ENCODE data around the gene FNDC10.

FNDC10 gene

GRCh38 chr1:1620433-1621139 is 20.7 kb upstream of the FNDC10 start:
- no peaks in the 10 kb centered on the region for H3K27me3 ChIP-seq (ENCODE audit: control insufficient read depth, insufficient read depth, low read length)
- H3K9ac ChIP-seq (ENCODE audit: low read depth, low read length): no peak overlapping the region

GRCh38 chr1:1619917-1620361 is 20.0 kb upstream of the FNDC10 start:
- H3K9me3 ChIP-seq (ENCODE audit: control insufficient read depth, insufficient read depth, low read length): no peaks in the 10 kb centered on the region
- H3K36me3 ChIP-seq (ENCODE audit: control insufficient read depth, insufficient read depth, low read length): peaks cover 13% of the 10 kb centered on the region
- no peaks in the 10 kb centered on the region for H3K27me3 ChIP-seq (ENCODE audit: control insufficient read depth, insufficient read depth, low read length)
- no peaks in the 10 kb centered on the region for H3K4me1 ChIP-seq (ENCODE audit: control insufficient read depth, insufficient read depth, low read length)
- H3K9ac ChIP-seq (ENCODE audit: low read depth, low read length): no peak overlapping the region
- no peak overlapping the region for H3K27ac ChIP-seq (ENCODE audit: low read depth, low read length)
- H3K4me3 ChIP-seq (ENCODE audit: low read depth, low read length): no peak overlapping the region

More at GRCh38 chr1:1620433-1621139, 20.7 kb upstream of the FNDC10 start:
- Histone ChIP-seq H3K36me3 (ENCODE audit: control insufficient read depth, insufficient read depth, low read length) (peaks cover 13% of the 10 kb centered on the region), H3K27ac (ENCODE audit: low read depth, low read length) (no peak overlapping the region), H3K4me1 (ENCODE audit: control insufficient read depth, insufficient read depth, low read length) (no peaks in the 10 kb centered on the region), H3K9me3 (ENCODE audit: control insufficient read depth, insufficient read depth, low read length) (no peaks in the 10 kb centered on the region), H3K4me3 (ENCODE audit: low read depth, low read length) (no peak overlapping the region)

GRCh38 chr1:1618396-1619068 is 18.6 kb upstream of the FNDC10 start:
- H3K27me3 ChIP-seq (ENCODE audit: control insufficient read depth, insufficient read depth, low read length): no peaks in the 10 kb centered on the region
- H3K27ac ChIP-seq (ENCODE audit: low read depth, low read length): no peak overlapping the region
- H3K9me3 ChIP-seq (ENCODE audit: control insufficient read depth, insufficient read depth, low read length): no peaks in the 10 kb centered on the region
- H3K9ac ChIP-seq (ENCODE audit: low read depth, low read length): no peak overlapping the region
- no peak overlapping the region for H3K4me3 ChIP-seq (ENCODE audit: low read depth, low read length)
- H3K4me1 ChIP-seq (ENCODE audit: control insufficient read depth, insufficient read depth, low read length): peaks cover 5% of the 10 kb centered on the region; the same call in 1 of the 2 replicates
- H3K36me3 ChIP-seq (ENCODE audit: control insufficient read depth, insufficient read depth, low read length): peaks cover 13% of the 10 kb centered on the region

GRCh38 chr1:1617925-1618324 is 18.0 kb upstream of the FNDC10 start:
- Histone ChIP-seq H3K27me3 (ENCODE audit: control insufficient read depth, insufficient read depth, low read length) (no peaks in the 10 kb centered on the region), H3K4me1 (ENCODE audit: control insufficient read depth, insufficient read depth, low read length) (peaks cover 5% of the 10 kb centered on the region; the same call in 1 of the 2 replicates), H3K4me3 (ENCODE audit: low read depth, low read length) (no peak overlapping the region), H3K9me3 (ENCODE audit: control insufficient read depth, insufficient read depth, low read length) (no peaks in the 10 kb centered on the region), H3K36me3 (ENCODE audit: control insufficient read depth, insufficient read depth, low read length) (peaks cover 13% of the 10 kb centered on the region), H3K9ac (ENCODE audit: low read depth, low read length) (no peak overlapping the region), H3K27ac (ENCODE audit: low read depth, low read length) (no peak overlapping the region)

- Histone ChIP-seq H3K9me3 (ENCODE audit: control insufficient read depth, insufficient read depth, low read length) (no peaks in the 10 kb centered on the region), H3K36me3 (ENCODE audit: control insufficient read depth, insufficient read depth, low read length) (peaks cover 13% of the 10 kb centered on the region), H3K27ac (ENCODE audit: low read depth, low read length) (no peak overlapping the region), H3K9ac (ENCODE audit: low read depth, low read length) (no peak overlapping the region), H3K4me3 (ENCODE audit: low read depth, low read length) (no peak overlapping the region), H3K27me3 (ENCODE audit: control insufficient read depth, insufficient read depth, low read length) (no peaks in the 10 kb centered on the region), H3K4me1 (ENCODE audit: control insufficient read depth, insufficient read depth, low read length) (peaks cover 5% of the 10 kb centered on the region; the same call in 1 of the 2 replicates)
These were observed 17.6 kb upstream of the FNDC10 start for GRCh38 chr1:1617516-1617915.

GRCh38 chr1:1616838-1617237 is 16.9 kb upstream of the FNDC10 start:
- no peaks in the 10 kb centered on the region for H3K27me3 ChIP-seq (ENCODE audit: control insufficient read depth, insufficient read depth, low read length)
- H3K9ac ChIP-seq (ENCODE audit: low read depth, low read length): no peak overlapping the region
- H3K9me3 ChIP-seq (ENCODE audit: control insufficient read depth, insufficient read depth, low read length): no peaks in the 10 kb centered on the region
- H3K4me1 ChIP-seq (ENCODE audit: control insufficient read depth, insufficient read depth, low read length): peaks cover 5% of the 10 kb centered on the region; the same call in 1 of the 2 replicates
- H3K27ac ChIP-seq (ENCODE audit: low read depth, low read length): no peak overlapping the region
- H3K36me3 ChIP-seq (ENCODE audit: control insufficient read depth, insufficient read depth, low read length): peaks cover 13% of the 10 kb centered on the region
- peak overlapping the region; percentile 100 for H3K4me3 ChIP-seq (ENCODE audit: low read depth, low read length)

- H3K27ac ChIP-seq (ENCODE audit: low read depth, low read length): peak overlapping the region; percentile 100
- peaks cover 5% of the 10 kb centered on the region; the same call in 1 of the 2 replicates for H3K4me1 ChIP-seq (ENCODE audit: control insufficient read depth, insufficient read depth, low read length)
- no peaks in the 10 kb centered on the region for H3K9me3 ChIP-seq (ENCODE audit: control insufficient read depth, insufficient read depth, low read length)
- peaks cover 13% of the 10 kb centered on the region for H3K36me3 ChIP-seq (ENCODE audit: control insufficient read depth, insufficient read depth, low read length)
- peak overlapping the region; percentile 100; the same call in 1 of the 2 replicates for H3K9ac ChIP-seq (ENCODE audit: low read depth, low read length)
- H3K27me3 ChIP-seq (ENCODE audit: control insufficient read depth, insufficient read depth, low read length): no peaks in the 10 kb centered on the region
- H3K4me3 ChIP-seq (ENCODE audit: low read depth, low read length): peak overlapping the region; percentile 100
These were observed 16.3 kb upstream of the FNDC10 start for GRCh38 chr1:1616045-1616790.

- peak within 1 kb of the TSS; percentile 100 for H3K27ac ChIP-seq (ENCODE audit: low read depth, low read length)
- H3K4me3 ChIP-seq (ENCODE audit: low read depth, low read length): peak within 1 kb of the TSS; percentile 100
- H3K9me3 ChIP-seq (ENCODE audit: control insufficient read depth, insufficient read depth, low read length): no peaks in the 10 kb centered on the region
- peaks cover 13% of the 10 kb centered on the region for H3K36me3 ChIP-seq (ENCODE audit: control insufficient read depth, insufficient read depth, low read length)
- peak within 1 kb of the TSS; percentile 100 for H3K9ac ChIP-seq (ENCODE audit: low read depth, low read length)
- no peaks in the 10 kb centered on the region for H3K27me3 ChIP-seq (ENCODE audit: control insufficient read depth, insufficient read depth, low read length)
- peaks cover 5% of the 10 kb centered on the region; the same call in 1 of the 2 replicates for H3K4me1 ChIP-seq (ENCODE audit: control insufficient read depth, insufficient read depth, low read length)
These were observed 15.5 kb upstream of the FNDC10 start, which contains the start of gene MIB2 for GRCh38 chr1:1615256-1616044. Gene MIB2, plus strand, starts transcription at chr1:1615500. Its CDS starts 7,953 bp downstream, at chr1:1623453.

- H3K4me1 ChIP-seq (ENCODE audit: control insufficient read depth, insufficient read depth, low read length): peaks cover 5% of the 10 kb centered on the region; the same call in 1 of the 2 replicates
- H3K27ac ChIP-seq (ENCODE audit: low read depth, low read length): peak overlapping the region; percentile 100
- no peaks in the 10 kb centered on the region for H3K27me3 ChIP-seq (ENCODE audit: control insufficient read depth, insufficient read depth, low read length)
These were observed 15.0 kb upstream of the FNDC10 start for GRCh38 chr1:1614954-1615255.

GRCh38 chr1:1614204-1614953 is 14.4 kb upstream of the FNDC10 start:
- Histone ChIP-seq H3K36me3 (ENCODE audit: control insufficient read depth, insufficient read depth, low read length) (peaks cover 13% of the 10 kb centered on the region), H3K27me3 (ENCODE audit: control insufficient read depth, insufficient read depth, low read length) (no peaks in the 10 kb centered on the region), H3K9me3 (ENCODE audit: control insufficient read depth, insufficient read depth, low read length) (no peaks in the 10 kb centered on the region), H3K4me3 (ENCODE audit: low read depth, low read length) (peak overlapping the region; percentile 100), H3K4me1 (ENCODE audit: control insufficient read depth, insufficient read depth, low read length) (peaks cover 5% of the 10 kb centered on the region; the same call in 1 of the 2 replicates), H3K9ac (ENCODE audit: low read depth, low read length) (no peak overlapping the region; the same call in 1 of the 2 replicates), H3K27ac (ENCODE audit: low read depth, low read length) (no peak overlapping the region)

More at GRCh38 chr1:1614954-1615255, 15.0 kb upstream of the FNDC10 start:
- Histone ChIP-seq H3K36me3 (ENCODE audit: control insufficient read depth, insufficient read depth, low read length) (peaks cover 13% of the 10 kb centered on the region), H3K9ac (ENCODE audit: low read depth, low read length) (no peak overlapping the region; the same call in 1 of the 2 replicates), H3K9me3 (ENCODE audit: control insufficient read depth, insufficient read depth, low read length) (no peaks in the 10 kb centered on the region), H3K4me3 (ENCODE audit: low read depth, low read length) (peak overlapping the region; percentile 100)

Data from HUES48 (cell line).